Epithelial cell of prostate (primary cell): ENCODE measurements around the gene HOXD12.

Source experiments
- DNase-seq: peaks from one replicate; pipeline ENCODE4 v3.0.0-alpha.2; 2011; ENCODE audit warnings: low read depth, low spot score
- H3K27ac ChIP-seq: fragments of 450-650 bp; 2 replicates; pipeline ENCODE4 v1.5.1; 2017; ENCODE audit warnings: mild to moderate bottlenecking

Gene HOXD12

DNA sequence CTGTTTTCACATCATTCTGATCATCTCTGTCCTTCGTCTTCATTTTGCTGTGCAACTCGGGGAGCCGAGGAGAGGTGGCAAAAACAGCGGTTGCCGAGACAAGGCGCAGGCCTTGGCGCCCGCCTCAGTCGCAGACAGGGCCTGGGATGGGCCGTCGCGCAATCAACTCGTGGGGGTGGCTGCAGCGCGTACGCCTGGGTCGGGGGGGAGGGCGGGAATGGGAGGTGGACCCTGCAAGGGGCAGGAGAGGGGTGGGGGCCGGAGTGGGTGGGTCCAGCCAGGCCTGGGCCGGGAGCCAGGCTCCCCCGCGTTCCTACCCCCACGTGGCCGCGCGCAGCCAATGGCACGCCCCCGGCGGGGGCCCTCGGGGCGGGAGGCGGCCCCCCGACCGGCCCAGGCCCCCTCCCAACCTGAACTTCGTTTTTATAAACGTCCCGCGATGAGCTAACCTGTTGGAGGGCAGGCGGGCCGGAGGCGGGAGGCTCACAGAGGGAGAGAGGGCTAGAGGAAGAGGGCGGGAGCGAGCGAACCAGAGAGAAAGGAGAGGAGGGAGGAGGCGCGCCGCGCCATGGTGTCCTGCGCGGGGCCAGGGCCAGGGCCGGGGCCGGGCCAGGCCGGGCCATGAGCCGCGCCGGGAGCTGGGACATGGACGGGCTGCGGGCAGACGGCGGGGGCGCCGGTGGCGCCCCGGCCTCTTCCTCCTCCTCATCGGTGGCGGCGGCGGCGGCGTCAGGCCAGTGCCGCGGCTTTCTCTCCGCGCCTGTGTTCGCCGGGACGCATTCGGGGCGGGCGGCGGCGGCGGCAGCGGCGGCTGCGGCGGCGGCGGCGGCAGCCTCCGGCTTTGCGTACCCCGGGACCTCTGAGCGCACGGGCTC, 7.1 kb upstream of the HOXD12 start, which contains the start of gene HOXD13:
Gene HOXD13 (plus strand): TSS at position 452 of the 875 bp plus-strand sequence. CDS start 170 bp downstream, at position 622.
- no peak within 1 kb of the TSS for H3K27ac ChIP-seq
- DNase-seq, result no peak

DNA sequence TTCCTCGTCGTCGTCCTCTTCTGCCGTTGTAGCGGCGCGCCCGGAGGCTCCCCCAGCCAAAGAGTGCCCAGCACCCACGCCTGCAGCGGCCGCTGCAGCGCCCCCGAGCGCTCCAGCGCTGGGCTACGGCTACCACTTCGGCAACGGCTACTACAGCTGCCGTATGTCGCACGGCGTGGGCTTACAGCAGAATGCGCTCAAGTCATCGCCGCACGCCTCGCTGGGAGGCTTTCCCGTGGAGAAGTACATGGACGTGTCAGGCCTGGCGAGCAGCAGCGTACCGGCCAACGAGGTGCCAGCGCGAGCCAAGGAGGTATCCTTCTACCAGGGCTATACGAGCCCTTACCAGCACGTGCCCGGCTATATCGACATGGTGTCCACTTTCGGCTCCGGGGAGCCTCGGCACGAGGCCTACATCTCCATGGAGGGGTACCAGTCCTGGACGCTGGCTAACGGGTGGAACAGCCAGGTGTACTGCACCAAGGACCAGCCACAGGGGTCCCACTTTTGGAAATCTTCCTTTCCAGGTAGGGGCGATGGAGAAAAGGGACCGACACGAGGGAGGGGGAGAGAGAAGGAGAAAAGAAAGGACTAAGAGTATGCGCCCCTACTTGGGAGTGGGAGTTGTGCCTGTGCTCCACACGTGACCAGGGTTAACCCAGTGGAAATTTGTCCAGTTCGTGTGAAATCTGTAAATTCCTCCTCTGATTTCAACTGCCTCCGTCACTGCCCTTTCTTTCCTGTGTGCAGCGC, 6.3 kb upstream of the HOXD12 start:
- no peak for DNase-seq
- no peak overlapping the region for H3K27ac ChIP-seq

DNA sequence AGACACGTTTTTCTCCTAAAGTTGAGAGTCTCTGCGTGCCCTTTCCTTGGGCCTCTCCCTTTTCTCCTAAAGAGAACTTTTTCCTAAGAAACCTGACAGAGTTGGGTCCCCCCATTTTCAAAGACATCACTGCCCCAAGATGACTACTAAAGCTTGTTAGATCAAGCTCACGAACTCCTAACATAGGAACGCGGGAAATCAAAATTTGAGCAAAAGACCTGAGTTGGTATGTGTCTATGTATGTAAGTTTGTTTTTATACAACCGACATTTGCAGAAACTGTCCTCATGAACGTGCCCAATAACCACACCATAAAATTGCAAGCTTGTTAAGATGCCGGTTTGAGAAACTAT, 5.7 kb upstream of the HOXD12 start:
- DNase-seq, result no peak
- no peak overlapping the region for H3K27ac ChIP-seq

DNA sequence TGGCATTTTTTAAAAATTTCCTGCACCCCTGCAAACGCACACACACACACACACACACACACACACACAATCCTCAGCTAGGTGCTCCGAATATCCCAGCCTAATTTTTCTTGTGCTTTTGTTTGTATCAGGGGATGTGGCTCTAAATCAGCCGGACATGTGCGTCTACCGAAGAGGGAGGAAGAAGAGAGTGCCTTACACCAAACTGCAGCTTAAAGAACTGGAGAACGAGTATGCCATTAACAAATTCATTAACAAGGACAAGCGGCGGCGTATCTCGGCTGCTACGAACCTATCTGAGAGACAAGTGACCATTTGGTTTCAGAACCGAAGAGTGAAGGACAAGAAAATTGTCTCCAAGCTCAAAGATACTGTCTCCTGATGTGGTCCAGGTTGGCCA, 5.2 kb upstream of the HOXD12 start:
- DNase-seq, result no peak
- H3K27ac ChIP-seq, result no peak overlapping the region

DNA sequence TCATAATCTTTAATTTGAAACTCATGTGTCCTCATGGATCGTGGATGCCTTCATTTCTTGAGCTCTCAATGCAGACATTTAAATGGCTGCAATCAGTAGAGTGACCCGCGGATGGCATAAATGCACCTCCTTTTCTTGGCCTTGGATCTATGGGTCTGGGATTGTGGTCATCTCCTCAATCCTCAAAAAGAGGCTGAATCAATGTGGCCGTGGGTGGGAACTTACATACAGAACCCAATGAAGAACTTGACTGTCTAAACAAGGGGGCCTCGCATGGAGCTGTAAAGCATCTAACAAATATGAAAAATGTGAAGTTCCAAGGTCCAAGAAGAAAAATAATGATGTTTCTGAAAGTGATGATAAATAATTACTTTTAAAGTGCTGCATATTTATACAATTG, 4.2 kb upstream of the HOXD12 start:
- DNase-seq, result no peak
- no peak overlapping the region for H3K27ac ChIP-seq

DNA sequence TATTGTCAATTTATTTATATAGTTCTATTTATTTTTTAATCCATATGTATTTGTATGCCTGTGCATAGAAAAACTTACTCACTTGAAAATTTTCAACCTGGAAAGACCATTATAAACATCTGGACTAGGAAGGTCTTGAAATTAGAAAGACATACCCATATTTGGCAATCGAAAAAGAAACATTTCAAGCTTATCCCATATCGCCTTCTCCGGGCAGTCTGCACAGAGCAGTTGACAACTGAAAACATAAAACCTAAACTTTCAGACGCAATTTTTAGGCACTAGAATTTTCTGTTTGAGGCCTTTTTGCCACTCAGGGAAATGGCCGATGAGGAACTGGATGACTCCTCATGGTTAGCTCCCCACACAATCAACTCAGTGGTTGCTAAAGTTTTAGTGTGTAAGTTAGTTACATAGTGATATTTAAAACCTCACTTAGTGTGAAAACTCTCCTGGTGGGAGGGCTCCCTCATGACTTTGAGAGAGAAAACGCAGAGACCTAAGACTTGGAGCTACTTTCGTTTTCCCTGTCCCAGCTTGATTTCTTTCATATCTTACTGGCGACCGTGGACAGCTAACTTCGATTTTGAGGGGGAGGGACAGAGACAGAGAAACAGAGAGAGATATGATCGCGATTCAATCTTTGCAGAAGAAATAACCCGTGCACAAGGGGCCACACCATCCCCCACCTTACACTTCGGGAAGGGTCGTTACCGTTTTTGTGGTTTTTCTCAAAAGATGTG, 3.2 kb upstream of the HOXD12 start:
- H3K27ac ChIP-seq, result peak overlapping the region; percentile 54
- DNase-seq, result no peak

DNA sequence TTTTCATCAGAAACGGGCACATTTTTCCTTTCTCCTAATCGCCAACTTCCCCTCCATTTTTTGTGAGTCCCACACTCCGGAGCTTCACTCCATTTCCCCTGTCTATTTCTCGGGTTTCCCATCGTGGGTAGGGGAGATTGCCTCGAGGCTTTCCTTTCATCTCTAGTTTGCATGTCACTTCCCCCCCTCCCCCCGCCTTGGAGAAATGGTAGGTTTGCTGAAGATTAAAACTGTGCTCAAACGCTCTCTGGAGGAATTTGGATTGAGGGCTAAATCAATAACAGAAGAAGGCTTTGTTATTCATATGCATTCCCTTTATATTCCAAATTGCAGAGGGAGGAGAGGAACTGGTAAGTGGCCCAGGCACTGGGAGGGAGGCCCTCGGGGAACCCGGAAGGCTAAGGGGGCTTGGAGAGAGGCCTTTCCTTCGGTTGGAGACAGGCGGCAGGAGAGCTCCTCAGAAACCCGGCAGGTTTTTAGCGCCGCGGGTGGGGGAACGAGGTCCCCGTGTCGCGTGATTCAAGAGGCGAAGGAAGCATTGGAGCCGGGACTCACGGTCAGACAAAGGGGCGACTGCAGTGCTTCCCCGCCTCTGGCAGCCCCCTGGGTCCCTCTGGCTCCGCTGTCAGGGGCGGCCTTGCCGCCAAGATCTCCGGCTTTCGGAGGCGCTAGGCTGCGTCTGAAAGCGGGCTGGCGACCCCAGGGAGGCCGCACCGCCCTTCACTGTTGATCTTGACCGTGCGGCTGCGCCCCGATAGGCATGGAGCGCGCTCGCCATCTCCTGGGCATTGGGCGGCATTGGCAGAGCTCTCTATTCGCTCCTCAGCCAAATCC, 2.4 kb upstream of the HOXD12 start:
- H3K27ac ChIP-seq, result peak overlapping the region; percentile 54
- no peak for DNase-seq

DNA sequence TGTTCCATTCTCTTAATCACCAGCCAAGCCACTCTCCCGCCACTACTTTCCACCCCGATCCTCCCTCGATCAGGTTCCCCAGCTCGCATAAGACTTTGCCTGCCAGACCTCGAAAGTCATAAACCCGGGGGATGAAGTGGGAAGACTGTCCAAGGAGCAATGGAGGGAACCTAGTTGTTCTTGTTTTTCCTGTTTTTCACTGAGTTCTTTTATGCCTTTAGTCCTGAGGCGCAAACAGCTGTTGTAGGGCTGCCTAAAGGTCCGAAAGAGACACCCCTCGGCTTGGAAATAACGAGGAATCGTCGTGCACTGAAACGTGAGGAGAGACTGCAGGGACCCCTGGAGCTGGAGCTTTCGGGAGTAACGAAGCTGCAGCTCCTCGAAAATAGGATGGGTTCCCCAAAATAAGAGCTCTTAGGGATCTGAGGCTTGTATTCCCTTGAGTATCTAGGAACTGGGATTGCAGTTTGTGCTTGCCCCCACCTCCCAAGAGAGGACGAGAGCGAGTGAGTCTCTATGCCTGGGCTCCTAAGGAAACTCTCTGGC, 1.7 kb upstream of the HOXD12 start:
- no peak for DNase-seq
- no peak overlapping the region for H3K27ac ChIP-seq

DNA sequence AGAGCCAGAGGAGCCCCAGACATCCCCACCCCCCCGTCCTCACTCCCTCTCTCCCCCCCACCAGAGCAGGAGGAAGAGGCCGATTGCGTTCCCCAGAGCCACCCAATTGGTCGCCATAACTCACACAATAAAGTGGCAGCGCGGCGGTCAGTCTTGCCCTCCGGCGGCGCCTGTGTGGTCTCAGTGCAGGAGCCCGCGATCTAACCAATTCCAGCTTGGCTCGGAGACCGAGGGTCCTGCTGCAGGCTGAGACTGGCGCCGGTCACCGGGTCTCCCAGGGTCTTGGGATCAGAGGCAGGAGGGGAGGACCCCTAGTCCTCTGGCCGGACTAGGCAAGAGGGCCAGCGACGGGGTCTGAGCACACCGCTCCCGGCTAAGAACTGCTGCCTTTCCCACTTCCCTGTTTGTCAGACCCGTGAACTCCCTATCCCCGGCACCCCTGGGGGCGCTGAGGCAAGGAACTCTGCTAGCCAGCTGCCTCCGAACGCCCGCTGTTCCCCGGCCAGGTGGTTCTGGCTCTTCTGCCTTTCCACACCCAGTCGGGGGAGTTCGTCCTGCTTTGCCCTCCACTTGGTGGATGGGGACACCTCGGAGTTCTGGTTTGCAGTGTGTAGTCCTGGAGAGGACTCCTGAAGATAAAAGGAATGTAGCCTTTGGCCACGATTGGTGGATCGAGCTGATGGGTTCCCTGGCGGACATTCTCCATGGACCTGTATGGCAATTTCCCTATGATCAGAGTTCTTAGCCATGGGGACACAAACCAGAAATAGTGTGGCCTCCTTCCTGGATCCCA, 1.0 kb upstream of the HOXD12 start:
- no peak for DNase-seq
- no peak overlapping the region for H3K27ac ChIP-seq

DNA sequence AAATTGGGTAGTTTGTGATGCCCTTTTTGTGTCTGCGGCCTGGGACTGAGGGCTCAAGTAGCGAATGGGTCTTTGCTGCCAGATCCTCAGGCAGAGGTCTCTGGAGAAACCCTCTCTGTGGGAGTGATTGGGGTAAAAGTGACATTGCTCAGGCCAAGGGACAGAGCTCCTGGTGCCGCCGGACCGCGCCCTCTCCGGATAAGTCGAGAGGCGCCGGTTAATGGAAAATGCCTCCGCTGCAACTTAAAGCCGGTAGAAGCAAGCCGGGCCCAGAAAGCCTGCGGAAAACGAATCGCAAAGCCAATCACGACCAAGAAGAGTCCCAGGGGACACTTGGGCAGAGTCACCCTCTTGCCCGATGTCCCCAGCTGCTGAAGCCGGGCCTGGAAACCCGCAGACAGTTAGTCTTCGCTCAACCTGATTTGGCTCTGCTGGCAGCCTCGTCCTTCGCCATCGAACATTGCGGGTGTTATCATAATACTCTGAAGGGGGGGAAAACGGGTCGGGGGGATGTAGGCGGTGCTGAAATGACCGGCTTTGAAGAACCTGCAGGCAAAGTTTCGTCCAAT, 352 bp upstream of the HOXD12 start:
- H3K27ac ChIP-seq, result no peak overlapping the region
- no peak for DNase-seq

DNA sequence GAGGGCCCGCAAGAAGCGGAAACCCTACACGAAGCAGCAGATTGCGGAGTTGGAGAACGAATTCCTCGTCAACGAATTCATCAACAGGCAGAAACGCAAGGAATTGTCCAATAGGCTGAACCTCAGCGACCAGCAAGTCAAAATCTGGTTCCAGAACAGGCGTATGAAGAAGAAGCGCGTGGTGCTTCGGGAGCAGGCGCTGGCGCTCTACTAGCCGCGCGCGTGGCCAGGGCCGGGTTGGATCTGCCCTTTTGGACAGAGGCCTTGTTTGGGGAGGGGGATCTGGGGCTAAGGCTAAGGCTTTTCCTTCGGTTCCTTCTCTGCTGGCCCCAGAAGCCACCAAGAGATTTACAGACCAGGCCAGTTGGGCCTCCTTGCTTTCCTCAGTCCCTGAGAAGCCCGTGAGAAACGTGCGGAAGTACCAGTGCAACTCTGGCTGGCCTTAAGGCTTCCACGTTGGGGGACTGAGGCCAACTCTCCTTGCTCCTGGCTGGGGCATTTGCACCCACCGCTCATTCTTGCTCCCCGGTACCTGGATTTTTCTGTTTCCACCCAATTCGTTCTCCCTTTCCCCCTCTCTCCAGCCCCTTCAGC, 1.0 kb downstream of the HOXD12 start:
- no peak for DNase-seq
- no peak overlapping the region for H3K27ac ChIP-seq

DNA sequence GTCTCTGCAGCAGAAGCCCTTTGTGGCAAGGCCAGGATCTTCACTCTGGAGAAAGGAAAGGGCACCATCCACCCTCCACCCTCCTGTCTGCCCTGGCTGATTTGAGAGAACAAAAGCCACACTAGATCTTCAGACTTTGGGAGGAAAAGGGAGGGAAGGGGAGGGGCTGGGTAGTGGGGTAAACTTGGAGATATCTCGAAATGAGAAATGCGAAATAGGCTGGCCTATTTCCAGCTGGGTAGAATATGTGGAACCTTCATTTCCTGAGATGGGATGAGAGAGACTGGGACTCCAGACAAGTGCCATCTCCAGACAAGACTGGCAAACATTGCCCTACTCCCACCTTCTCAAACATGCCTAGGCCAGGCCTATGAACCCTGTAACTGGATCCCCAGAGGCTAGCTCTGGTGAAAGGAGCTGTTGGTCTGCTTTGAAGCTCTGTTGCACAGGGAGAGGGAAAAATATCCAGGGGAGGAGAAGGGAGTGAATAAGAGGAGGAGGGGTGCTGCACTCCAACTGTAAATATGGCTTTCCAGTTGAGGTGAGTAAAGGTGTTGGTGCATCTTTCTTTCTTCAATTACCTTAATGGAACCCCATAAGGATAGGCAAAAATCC, 1.7 kb downstream of the HOXD12 start:
- no peak for DNase-seq
- no peak overlapping the region for H3K27ac ChIP-seq

DNA sequence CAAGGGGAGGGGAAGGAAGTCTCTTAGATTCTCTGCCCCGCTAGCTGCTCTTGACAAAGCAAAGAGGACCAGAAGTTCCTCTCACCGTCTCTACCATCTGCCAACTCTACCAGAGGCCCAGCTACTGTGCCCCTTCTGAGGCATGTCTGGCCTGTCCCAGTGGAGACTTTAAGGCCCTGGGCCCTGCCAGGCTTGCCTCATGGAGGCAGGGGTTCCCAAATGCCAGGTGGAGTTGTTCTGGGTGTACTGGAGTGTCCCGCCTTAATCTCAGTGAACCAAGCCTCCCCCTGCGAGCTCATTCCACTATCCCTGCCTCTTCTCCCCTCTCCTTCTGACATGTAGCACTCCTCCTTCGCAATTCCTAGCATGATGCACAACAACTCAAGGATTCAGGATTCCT, 2.2 kb downstream of the HOXD12 start:
- DNase-seq, result no peak

DNA sequence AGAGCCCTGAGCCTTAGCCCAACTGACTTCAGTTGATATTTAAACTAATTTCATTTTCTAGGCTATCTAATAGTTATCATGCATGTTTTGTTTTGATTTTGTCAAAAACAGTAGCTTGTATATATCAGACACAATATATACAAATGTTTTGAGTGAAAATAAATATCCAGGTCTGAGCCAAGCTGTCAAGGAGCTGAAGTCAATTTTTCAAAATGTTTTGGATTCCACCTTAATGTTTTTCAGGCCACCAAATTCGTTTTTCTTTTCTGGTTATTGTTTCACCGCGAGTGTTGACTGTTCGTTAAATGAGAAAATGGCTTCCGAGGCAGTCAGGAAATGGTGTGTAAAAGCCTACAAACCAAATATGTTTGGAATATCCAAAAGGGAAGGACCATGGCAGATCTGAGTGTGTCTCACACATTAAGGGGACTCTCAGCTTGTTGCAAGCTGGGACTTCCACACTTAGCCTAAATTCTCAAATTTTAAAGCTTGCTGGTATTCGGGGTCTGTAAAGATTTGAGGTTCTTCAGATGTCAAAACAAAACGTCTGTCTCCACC, 2.8 kb downstream of the HOXD12 start:
- no peak for DNase-seq
- no peak overlapping the region for H3K27ac ChIP-seq

More for the DNA sequence above, 2.2 kb downstream of the HOXD12 start:
- H3K27ac ChIP-seq, result no peak overlapping the region

DNA sequence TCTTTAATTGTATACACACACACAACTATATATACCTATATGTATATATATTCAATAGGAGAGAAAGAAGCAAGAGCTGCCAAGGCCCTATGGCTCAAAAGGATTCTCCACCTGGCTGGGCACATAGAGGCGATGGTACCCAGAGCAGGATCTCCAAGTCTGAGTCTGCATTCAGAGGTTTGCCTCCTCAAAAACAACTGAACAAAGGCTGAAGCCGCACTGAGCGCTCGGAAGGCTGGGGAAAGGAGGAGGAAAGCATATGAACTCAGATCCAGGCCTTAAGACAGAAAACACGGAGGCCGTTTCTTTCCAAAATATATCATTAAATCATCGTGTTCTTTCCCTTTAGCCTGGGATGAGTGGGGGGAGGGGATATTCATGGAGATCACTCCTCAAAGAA, 3.6 kb downstream of the HOXD12 start:
- peak overlapping the region; percentile 98 for H3K27ac ChIP-seq
- DNase-seq, result no peak

DNA sequence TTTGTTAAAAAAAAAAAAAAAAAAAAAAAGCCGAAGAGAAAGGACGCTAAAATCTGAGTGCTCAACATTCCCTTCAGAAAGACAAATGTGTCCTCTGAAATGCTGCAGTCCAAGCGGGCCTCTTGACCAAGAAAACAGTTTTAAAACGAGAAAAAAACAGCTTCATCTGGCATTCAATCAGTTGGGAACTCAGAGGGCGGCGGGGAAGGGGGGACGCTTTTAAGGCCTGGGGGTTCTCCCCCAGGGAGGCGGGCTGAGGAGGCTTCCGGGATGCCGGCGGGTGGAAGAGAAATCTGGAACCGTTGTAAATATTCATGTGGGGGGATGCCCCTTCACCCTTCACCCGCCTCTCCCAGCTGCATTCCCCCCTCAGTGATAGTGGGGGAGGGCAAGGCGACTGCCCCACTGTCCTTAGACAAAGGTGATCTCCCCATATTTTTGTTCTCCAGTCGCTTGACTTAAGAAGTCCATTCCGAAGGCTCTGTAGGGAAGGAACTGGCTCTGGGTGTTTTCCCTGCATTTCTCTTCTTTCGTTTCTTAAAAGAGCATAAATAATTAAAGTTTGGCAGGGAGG, 4.2 kb downstream of the HOXD12 start:
- no peak for DNase-seq

More for the DNA sequence above, 4.2 kb downstream of the HOXD12 start:
- peak overlapping the region; percentile 98 for H3K27ac ChIP-seq
